Measurements from ENCODE around the gene ADARB2.
"Not testable (repeated sequence)": the region's sequence is repeated elsewhere in the genome, so short reads cannot be mapped to it uniquely, and the experiment has no call there.

ADARB2 gene

GRCh38 chr10:1737222-1738061 lies at the start of gene ADARB2:
Gene ADARB2, minus strand, starts transcription at chr10:1737525.
- DNase-seq, result no peak

- no peak for DNase-seq
Observed at GRCh38 chr10:1785835-1786234, 48.5 kb upstream of the ADARB2 start.

- no peak for DNase-seq
Observed at GRCh38 chr10:1782841-1783240, 45.5 kb upstream of the ADARB2 start.

GRCh38 chr10:1779796-1780195 lies 42.5 kb upstream of the ADARB2 start:
- no peak for DNase-seq

- DNase-seq, result no peak
Observed at GRCh38 chr10:1778375-1778969, 41.1 kb upstream of the ADARB2 start.

GRCh38 chr10:1776127-1776662 lies 38.9 kb upstream of the ADARB2 start:
- DNase-seq, result no peak

- DNase-seq, result no peak
Observed at GRCh38 chr10:1774796-1775195, 37.5 kb upstream of the ADARB2 start.

GRCh38 chr10:1773204-1773603 lies 35.9 kb upstream of the ADARB2 start:
- not testable (repeated sequence) for DNase-seq

GRCh38 chr10:1766049-1766448 lies 28.7 kb upstream of the ADARB2 start:
- no peak for DNase-seq

- DNase-seq, result no peak
Observed at GRCh38 chr10:1762076-1762475, 24.8 kb upstream of the ADARB2 start.

- DNase-seq, result no peak
Observed at GRCh38 chr10:1754506-1755153, 17.3 kb upstream of the ADARB2 start.

- no peak for DNase-seq
Observed at GRCh38 chr10:1752153-1752552, 14.8 kb upstream of the ADARB2 start.

- no peak for DNase-seq
Observed at GRCh38 chr10:1747590-1748157, 10.3 kb upstream of the ADARB2 start.

GRCh38 chr10:1746796-1747195 lies 9.5 kb upstream of the ADARB2 start:
- DNase-seq, result no peak

- no peak for DNase-seq
Observed at GRCh38 chr10:1745780-1746456, 8.6 kb upstream of the ADARB2 start.

- DNase-seq, result no peak
Observed at GRCh38 chr10:1744524-1744923, 7.2 kb upstream of the ADARB2 start.

- no peak for DNase-seq
Observed at GRCh38 chr10:1743141-1743540, 5.8 kb upstream of the ADARB2 start.

GRCh38 chr10:1741450-1741849 lies 4.1 kb upstream of the ADARB2 start:
- no peak for DNase-seq

GRCh38 chr10:1739751-1740150 lies 2.4 kb upstream of the ADARB2 start:
- DNase-seq, result no peak

- DNase-seq, result no peak
Observed at GRCh38 chr10:1738950-1739349, 1.6 kb upstream of the ADARB2 start.

GRCh38 chr10:1736972-1737221 lies 428 bp downstream of the ADARB2 start:
- DNase-seq, result no peak

GRCh38 chr10:1736144-1736971 lies 967 bp downstream of the ADARB2 start:
- DNase-seq, result no peak

All from EL (cell line).